ENCODE results near the gene MATN1. TPM values are rescaled to one million over a fixed set of nuclear protein-coding genes. Genes with fewer than 3 reads are reported as not detected.
A peak's percentile ranks its signal among the peaks of the same experiment; 100 is the strongest.

MATN1 gene
- total RNA-seq, 1 experiment from 2014 or later: 0.24 TPM

DNA sequence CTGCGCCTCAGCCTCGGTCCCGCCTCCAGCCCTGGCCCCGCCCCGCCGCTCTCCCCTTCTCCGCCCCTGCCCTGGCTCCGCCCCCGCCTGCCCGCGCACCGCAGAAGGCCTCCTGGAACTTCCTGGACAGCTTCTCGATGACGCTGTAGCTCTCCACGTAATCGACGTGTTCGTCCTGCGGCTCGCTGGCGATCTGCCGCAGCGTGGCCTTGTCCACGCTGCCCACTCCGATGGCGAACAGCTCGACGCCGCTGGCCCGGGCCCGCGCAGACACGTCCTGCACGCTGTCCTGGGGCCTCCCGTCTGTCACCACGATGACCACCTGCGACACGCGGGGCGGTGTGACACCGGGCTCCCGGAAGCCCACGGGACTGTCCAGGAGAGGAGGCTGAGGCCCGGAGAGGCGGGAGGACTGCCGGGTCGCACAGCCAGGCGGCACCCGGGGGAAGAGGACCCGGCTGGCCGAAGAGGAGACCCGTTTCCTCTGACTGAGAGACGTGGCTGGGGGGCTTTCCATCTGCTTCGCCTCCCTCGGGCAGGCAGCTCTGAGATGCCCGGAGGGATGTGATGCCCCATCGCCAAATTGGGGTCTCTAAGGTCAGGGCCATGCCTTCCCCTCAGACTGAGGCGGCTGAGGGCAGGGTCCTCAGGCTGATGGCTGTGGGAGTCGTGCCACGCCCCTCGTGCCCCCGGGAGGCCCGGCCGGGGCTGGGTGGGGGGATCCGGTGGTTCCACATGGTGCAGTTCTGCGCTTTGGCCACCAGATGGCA lies 4.6 kb downstream of the MATN1 start (continued):
- TF ChIP-seq, protein P1, sequence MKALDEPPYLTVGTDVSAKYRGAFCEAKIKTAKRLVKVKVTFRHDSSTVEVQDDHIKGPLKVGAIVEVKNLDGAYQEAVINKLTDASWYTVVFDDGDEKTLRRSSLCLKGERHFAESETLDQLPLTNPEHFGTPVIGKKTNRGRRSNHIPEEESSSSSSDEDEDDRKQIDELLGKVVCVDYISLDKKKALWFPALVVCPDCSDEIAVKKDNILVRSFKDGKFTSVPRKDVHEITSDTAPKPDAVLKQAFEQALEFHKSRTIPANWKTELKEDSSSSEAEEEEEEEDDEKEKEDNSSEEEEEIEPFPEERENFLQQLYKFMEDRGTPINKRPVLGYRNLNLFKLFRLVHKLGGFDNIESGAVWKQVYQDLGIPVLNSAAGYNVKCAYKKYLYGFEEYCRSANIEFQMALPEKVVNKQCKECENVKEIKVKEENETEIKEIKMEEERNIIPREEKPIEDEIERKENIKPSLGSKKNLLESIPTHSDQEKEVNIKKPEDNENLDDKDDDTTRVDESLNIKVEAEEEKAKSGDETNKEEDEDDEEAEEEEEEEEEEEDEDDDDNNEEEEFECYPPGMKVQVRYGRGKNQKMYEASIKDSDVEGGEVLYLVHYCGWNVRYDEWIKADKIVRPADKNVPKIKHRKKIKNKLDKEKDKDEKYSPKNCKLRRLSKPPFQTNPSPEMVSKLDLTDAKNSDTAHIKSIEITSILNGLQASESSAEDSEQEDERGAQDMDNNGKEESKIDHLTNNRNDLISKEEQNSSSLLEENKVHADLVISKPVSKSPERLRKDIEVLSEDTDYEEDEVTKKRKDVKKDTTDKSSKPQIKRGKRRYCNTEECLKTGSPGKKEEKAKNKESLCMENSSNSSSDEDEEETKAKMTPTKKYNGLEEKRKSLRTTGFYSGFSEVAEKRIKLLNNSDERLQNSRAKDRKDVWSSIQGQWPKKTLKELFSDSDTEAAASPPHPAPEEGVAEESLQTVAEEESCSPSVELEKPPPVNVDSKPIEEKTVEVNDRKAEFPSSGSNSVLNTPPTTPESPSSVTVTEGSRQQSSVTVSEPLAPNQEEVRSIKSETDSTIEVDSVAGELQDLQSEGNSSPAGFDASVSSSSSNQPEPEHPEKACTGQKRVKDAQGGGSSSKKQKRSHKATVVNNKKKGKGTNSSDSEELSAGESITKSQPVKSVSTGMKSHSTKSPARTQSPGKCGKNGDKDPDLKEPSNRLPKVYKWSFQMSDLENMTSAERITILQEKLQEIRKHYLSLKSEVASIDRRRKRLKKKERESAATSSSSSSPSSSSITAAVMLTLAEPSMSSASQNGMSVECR (CRISPR knock-in tag; IDR thresholded peaks at IDR 0.05; ENCODE audit: borderline replicate concordance): no peak
- TF ChIP-seq PRRX2 (CRISPR knock-in tag; IDR thresholded peaks at IDR 0.05): no peak
- TF ChIP-seq, protein P2, sequence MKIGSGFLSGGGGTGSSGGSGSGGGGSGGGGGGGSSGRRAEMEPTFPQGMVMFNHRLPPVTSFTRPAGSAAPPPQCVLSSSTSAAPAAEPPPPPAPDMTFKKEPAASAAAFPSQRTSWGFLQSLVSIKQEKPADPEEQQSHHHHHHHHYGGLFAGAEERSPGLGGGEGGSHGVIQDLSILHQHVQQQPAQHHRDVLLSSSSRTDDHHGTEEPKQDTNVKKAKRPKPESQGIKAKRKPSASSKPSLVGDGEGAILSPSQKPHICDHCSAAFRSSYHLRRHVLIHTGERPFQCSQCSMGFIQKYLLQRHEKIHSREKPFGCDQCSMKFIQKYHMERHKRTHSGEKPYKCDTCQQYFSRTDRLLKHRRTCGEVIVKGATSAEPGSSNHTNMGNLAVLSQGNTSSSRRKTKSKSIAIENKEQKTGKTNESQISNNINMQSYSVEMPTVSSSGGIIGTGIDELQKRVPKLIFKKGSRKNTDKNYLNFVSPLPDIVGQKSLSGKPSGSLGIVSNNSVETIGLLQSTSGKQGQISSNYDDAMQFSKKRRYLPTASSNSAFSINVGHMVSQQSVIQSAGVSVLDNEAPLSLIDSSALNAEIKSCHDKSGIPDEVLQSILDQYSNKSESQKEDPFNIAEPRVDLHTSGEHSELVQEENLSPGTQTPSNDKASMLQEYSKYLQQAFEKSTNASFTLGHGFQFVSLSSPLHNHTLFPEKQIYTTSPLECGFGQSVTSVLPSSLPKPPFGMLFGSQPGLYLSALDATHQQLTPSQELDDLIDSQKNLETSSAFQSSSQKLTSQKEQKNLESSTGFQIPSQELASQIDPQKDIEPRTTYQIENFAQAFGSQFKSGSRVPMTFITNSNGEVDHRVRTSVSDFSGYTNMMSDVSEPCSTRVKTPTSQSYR (CRISPR knock-in tag; IDR thresholded peaks at IDR 0.05): 0 out of 2 replicates have a peak, but pooled peaks have one; percentile 61
- TF ChIP-seq, protein P3, sequence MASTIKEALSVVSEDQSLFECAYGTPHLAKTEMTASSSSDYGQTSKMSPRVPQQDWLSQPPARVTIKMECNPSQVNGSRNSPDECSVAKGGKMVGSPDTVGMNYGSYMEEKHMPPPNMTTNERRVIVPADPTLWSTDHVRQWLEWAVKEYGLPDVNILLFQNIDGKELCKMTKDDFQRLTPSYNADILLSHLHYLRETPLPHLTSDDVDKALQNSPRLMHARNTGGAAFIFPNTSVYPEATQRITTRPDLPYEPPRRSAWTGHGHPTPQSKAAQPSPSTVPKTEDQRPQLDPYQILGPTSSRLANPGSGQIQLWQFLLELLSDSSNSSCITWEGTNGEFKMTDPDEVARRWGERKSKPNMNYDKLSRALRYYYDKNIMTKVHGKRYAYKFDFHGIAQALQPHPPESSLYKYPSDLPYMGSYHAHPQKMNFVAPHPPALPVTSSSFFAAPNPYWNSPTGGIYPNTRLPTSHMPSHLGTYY (CRISPR knock-in tag; IDR thresholded peaks at IDR 0.05): no peak
- TF ChIP-seq MLX (CRISPR knock-in tag; IDR thresholded peaks at IDR 0.05): 0 out of 2 replicates have a peak, but pooled peaks have one; percentile 19
- TF ChIP-seq NR2C2 (CRISPR knock-in tag; IDR thresholded peaks at IDR 0.05): peak; percentile 37; the same call in 1 of the 2 replicates
- TF ChIP-seq ZNF532 (CRISPR knock-in tag; IDR thresholded peaks at IDR 0.05; ENCODE audit: borderline replicate concordance): no peak
- TF ChIP-seq, protein P4, sequence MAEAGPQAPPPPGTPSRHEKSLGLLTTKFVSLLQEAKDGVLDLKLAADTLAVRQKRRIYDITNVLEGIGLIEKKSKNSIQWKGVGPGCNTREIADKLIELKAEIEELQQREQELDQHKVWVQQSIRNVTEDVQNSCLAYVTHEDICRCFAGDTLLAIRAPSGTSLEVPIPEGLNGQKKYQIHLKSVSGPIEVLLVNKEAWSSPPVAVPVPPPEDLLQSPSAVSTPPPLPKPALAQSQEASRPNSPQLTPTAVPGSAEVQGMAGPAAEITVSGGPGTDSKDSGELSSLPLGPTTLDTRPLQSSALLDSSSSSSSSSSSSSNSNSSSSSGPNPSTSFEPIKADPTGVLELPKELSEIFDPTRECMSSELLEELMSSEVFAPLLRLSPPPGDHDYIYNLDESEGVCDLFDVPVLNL (CRISPR knock-in tag; IDR thresholded peaks at IDR 0.05; ENCODE audit: borderline replicate concordance, low read depth): no peak
- TF ChIP-seq NR3C1 (CRISPR knock-in tag; conservative IDR thresholded peaks at IDR 0.05; ENCODE audit: low read depth): no peak

Measured in WTC11 (cell line).